Measurements from ENCODE around the gene ATP6V0A4.

GRCh38 chr7:138662991-138663320 is 135.0 kb downstream of the ATP6V0A4 start:
- no peak for TF ChIP-seq POLR2AphosphoS5 (IDR thresholded peaks at IDR 0.05; ENCODE audit: low read depth, low read length)
- TF ChIP-seq, protein P1, sequence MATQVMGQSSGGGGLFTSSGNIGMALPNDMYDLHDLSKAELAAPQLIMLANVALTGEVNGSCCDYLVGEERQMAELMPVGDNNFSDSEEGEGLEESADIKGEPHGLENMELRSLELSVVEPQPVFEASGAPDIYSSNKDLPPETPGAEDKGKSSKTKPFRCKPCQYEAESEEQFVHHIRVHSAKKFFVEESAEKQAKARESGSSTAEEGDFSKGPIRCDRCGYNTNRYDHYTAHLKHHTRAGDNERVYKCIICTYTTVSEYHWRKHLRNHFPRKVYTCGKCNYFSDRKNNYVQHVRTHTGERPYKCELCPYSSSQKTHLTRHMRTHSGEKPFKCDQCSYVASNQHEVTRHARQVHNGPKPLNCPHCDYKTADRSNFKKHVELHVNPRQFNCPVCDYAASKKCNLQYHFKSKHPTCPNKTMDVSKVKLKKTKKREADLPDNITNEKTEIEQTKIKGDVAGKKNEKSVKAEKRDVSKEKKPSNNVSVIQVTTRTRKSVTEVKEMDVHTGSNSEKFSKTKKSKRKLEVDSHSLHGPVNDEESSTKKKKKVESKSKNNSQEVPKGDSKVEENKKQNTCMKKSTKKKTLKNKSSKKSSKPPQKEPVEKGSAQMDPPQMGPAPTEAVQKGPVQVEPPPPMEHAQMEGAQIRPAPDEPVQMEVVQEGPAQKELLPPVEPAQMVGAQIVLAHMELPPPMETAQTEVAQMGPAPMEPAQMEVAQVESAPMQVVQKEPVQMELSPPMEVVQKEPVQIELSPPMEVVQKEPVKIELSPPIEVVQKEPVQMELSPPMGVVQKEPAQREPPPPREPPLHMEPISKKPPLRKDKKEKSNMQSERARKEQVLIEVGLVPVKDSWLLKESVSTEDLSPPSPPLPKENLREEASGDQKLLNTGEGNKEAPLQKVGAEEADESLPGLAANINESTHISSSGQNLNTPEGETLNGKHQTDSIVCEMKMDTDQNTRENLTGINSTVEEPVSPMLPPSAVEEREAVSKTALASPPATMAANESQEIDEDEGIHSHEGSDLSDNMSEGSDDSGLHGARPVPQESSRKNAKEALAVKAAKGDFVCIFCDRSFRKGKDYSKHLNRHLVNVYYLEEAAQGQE (IDR thresholded peaks at IDR 0.05; ENCODE audit: insufficient read depth in 1 of 2, low read depth in 2 of 2, low read length in 2 of 2) = no peak
